ENCODE results near the gene CCDC183. TPM values are rescaled to one million over a fixed set of nuclear protein-coding genes. Genes with fewer than 3 reads are reported as not detected.
"Not testable (repeated sequence)": the region's sequence is repeated elsewhere in the genome, so short reads cannot be mapped to it uniquely, and the experiment has no call there.

CCDC183 gene
- total RNA-seq, 1 experiment from 2014 or later, result not detected

DNA sequence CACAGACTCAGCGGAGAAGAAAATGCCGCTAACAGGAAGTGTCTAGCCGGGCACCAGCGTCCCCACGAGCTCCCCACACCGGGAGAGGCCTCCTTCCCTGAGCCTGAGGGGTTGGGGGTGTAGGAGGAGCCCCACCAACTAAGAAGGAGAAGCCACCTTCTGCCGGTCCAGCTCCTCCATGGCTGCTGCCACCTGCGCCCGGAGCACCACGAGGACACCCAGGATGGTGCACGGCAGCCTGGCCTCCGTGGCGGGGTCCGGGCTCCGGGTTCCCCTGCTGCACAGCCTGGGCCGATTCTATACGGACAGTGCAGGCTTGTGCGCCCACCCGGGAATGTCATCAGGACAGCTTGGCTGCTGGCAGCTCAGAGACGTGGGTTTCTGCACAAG is 38.4 kb upstream of the CCDC183 start:
- H3K9me3 ChIP-seq (ENCODE audit: low read length), result no peaks in the 10 kb centered on the region; the same call in 1 of the 2 replicates
- H3K4me1 ChIP-seq (ENCODE audit: low read length), result no peaks in the 10 kb centered on the region
- H3K4me3 ChIP-seq (ENCODE audit: low read length), result no peak overlapping the region
- no peaks in the 10 kb centered on the region for H3K36me3 ChIP-seq (ENCODE audit: insufficient read depth, low read length)
- no peaks in the 10 kb centered on the region for H4K20me1 ChIP-seq (ENCODE audit: insufficient read depth, low read depth, low read length)
- H3K27me3 ChIP-seq (ENCODE audit: low read length), result no peaks in the 10 kb centered on the region
- no peak overlapping the region for H3K4me2 ChIP-seq (ENCODE audit: low read depth, low read length, poor library complexity, severe bottlenecking)
- no peak for DNase-seq
- H3K79me2 ChIP-seq (ENCODE audit: low read length), result no peaks in the 10 kb centered on the region
- H2AFZ ChIP-seq (ENCODE audit: low read length), result no peak overlapping the region
- H3K9ac ChIP-seq (ENCODE audit: low read length), result no peak overlapping the region
- H3K27ac ChIP-seq (ENCODE audit: low read length), result no peak overlapping the region
- no peaks in the 10 kb centered on the region for H3K9me2 ChIP-seq (replicated peaks; ENCODE audit: insufficient read depth, low read length)

DNA sequence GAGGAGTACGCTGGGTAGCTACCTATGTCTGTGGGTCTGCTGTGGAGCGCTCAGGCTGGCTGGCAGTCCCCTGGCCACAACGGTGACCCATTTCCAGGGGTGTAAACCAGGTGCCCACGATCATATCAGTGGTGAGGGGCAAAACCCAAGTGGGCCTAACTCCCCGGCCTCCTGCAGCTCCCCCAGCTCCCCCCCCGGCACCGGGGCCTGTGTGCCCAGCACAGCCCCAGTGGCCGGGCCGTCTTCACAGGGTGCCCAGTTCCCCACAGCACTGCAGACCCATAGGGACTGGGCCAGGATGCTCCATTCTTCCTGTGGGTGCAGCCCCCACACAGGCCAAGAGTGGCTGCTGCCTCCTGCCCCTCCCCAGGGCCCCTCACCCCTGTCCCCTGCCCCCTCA is 37.1 kb upstream of the CCDC183 start:
- no peak overlapping the region for H3K4me2 ChIP-seq (ENCODE audit: low read depth, low read length, poor library complexity, severe bottlenecking)
- H3K4me3 ChIP-seq (ENCODE audit: low read length), result no peak overlapping the region
- no peak overlapping the region for H3K9ac ChIP-seq (ENCODE audit: low read length)
- H2AFZ ChIP-seq (ENCODE audit: low read length), result no peak overlapping the region
- no peaks in the 10 kb centered on the region for H3K27me3 ChIP-seq (ENCODE audit: low read length)
- no peaks in the 10 kb centered on the region for H3K79me2 ChIP-seq (ENCODE audit: low read length)
- H3K9me3 ChIP-seq (ENCODE audit: low read length), result no peaks in the 10 kb centered on the region
- no peak overlapping the region for H3K27ac ChIP-seq (ENCODE audit: low read length)
- DNase-seq, result no peak
- H3K36me3 ChIP-seq (ENCODE audit: insufficient read depth, low read length), result no peaks in the 10 kb centered on the region
- H3K9me2 ChIP-seq (replicated peaks; ENCODE audit: insufficient read depth, low read length), result no peaks in the 10 kb centered on the region
- no peaks in the 10 kb centered on the region for H3K4me1 ChIP-seq (ENCODE audit: low read length)
- 0 out of 2 replicates have a peak, but pooled peaks cover 4% of the 10 kb centered on the region for H4K20me1 ChIP-seq (ENCODE audit: insufficient read depth, low read depth, low read length)

DNA sequence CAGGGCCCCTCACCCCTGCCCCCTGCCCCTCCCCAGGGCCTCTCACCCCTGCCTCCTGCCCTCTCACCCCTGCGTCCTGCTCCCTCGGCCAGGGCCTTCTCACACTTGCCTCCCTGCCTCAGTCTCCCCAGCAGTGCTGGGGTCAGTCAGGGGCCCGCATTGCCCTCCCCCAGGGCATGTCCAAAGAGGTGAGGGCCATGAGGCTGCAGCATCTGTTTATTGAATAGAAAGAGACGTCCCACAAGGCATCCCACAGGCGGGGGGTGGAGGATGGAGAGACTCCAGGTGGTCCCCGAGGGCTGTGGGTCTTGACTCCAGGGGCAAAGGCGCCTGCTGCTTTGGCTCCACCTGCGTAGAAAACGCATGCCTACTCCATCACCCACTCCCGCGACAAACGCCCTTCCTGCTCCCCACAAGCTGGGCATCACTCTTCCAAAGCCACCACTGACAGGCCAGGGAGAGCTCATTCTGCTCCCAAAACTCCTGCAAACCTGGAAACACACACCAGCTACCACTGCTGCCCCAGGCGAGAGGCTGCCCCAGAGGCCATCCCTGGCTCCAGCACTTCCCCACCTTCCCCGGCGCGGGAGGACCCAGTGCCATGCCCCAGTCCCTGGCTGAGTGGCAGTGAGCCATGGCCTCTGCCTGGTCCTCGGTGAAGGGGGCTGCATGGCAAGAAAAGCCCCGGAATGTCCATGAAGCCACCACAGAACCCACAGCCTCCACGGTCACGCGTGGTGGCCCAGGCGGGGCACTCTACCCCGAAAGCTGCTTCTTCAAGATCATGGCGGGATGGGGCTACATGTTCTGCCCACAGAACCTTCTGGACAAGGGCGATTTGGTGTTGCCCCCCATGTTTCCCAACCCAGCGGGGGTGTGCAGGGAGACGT is 36.5 kb upstream of the CCDC183 start:
- Histone ChIP-seq H3K4me1 (ENCODE audit: low read length) (no peaks in the 10 kb centered on the region), H3K79me2 (ENCODE audit: low read length) (no peaks in the 10 kb centered on the region), H3K9ac (ENCODE audit: low read length) (no peak overlapping the region), H3K36me3 (ENCODE audit: insufficient read depth, low read length) (no peaks in the 10 kb centered on the region), H3K4me3 (ENCODE audit: low read length) (no peak overlapping the region), H3K27ac (ENCODE audit: low read length) (no peak overlapping the region), H3K9me3 (ENCODE audit: low read length) (no peaks in the 10 kb centered on the region), H2AFZ (ENCODE audit: low read length) (no peak overlapping the region), H3K27me3 (ENCODE audit: low read length) (no peaks in the 10 kb centered on the region), H4K20me1 (ENCODE audit: insufficient read depth, low read depth, low read length) (0 out of 2 replicates have a peak, but pooled peaks cover 4% of the 10 kb centered on the region), H3K4me2 (ENCODE audit: low read depth, low read length, poor library complexity, severe bottlenecking) (no peak overlapping the region), H3K9me2 (replicated peaks; ENCODE audit: insufficient read depth, low read length) (no peaks in the 10 kb centered on the region)
- DNase-seq, result no peak

DNA sequence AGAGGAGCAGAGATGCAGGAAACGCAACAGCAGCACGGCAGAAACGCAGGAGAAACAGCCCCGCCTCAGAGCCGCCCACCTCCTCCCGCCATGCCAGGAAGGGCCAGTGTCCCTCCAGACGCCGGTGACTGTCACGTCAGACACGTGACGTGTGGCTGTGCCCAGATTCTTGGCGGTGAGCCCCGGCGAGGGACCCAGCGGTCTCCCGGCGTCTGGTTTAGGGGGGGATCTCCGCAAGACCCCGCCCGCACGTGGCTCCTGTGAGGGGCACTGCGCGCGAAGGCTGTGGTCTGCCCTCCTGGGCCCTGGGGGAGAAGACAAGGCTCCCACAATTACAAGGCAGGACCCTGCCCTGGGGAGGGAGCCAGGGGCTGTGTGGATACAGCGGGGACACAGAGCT is 35.7 kb upstream of the CCDC183 start:
- no peak overlapping the region for H3K4me3 ChIP-seq (ENCODE audit: low read length)
- no peak for DNase-seq
- peaks cover 3% of the 10 kb centered on the region for H3K4me1 ChIP-seq (ENCODE audit: low read length)
- H3K36me3 ChIP-seq (ENCODE audit: insufficient read depth, low read length), result no peaks in the 10 kb centered on the region
- H3K9me3 ChIP-seq (ENCODE audit: low read length), result no peaks in the 10 kb centered on the region
- no peak overlapping the region for H2AFZ ChIP-seq (ENCODE audit: low read length)
- 0 out of 2 replicates have a peak, but pooled peaks cover 4% of the 10 kb centered on the region for H4K20me1 ChIP-seq (ENCODE audit: insufficient read depth, low read depth, low read length)
- no peak overlapping the region for H3K27ac ChIP-seq (ENCODE audit: low read length)
- no peaks in the 10 kb centered on the region for H3K9me2 ChIP-seq (replicated peaks; ENCODE audit: insufficient read depth, low read length)
- H3K4me2 ChIP-seq (ENCODE audit: low read depth, low read length, poor library complexity, severe bottlenecking), result no peak overlapping the region
- H3K27me3 ChIP-seq (ENCODE audit: low read length), result no peaks in the 10 kb centered on the region
- no peaks in the 10 kb centered on the region for H3K79me2 ChIP-seq (ENCODE audit: low read length)
- no peak overlapping the region for H3K9ac ChIP-seq (ENCODE audit: low read length)

DNA sequence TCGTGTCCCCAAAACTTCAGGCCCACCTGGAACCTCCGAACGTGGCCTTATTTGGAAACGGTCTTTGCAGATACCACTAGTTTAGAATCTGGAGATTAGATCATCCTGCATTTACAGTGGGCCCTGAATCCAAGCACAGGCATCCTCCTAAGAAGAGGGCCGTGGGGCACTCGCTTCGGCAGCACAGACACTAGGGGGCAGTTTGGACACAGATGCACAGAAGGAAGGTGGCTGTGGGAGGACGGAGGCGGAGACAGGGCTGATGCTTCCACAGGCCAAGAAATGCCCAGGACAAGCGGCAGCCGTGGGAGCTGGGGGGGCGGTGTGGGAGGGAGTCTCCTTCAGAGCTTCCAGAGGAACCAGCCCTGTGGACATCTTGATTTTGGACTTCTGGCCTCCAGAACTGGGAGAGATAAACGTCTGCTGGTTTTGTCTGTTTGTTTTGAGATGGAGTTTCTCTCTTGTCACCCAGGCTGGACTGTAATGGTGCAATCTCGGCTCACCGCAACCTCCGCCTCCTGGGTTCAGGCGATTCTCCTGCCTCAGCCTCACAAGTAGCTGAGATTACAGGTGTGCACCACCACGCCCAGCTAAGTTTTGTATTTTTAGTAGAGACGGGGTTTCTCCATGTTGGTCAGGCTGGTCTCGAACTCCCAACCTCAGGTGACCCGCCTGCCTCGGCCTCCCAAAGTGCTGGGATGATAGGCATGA is 35.1 kb upstream of the CCDC183 start:
- H3K27me3 ChIP-seq (ENCODE audit: low read length); H3K9me3 ChIP-seq (ENCODE audit: low read length); H3K4me2 ChIP-seq (ENCODE audit: low read depth, low read length, poor library complexity, severe bottlenecking); H3K4me3 ChIP-seq (ENCODE audit: low read length); H3K79me2 ChIP-seq (ENCODE audit: low read length); H2AFZ ChIP-seq (ENCODE audit: low read length); H3K36me3 ChIP-seq (ENCODE audit: insufficient read depth, low read length); H3K27ac ChIP-seq (ENCODE audit: low read length); H3K4me1 ChIP-seq (ENCODE audit: low read length); H3K9ac ChIP-seq (ENCODE audit: low read length); H3K9me2 ChIP-seq (replicated peaks; ENCODE audit: insufficient read depth, low read length); H4K20me1 ChIP-seq (ENCODE audit: insufficient read depth, low read depth, low read length): not testable (repeated sequence)
- DNase-seq, result peak; percentile 79

DNA sequence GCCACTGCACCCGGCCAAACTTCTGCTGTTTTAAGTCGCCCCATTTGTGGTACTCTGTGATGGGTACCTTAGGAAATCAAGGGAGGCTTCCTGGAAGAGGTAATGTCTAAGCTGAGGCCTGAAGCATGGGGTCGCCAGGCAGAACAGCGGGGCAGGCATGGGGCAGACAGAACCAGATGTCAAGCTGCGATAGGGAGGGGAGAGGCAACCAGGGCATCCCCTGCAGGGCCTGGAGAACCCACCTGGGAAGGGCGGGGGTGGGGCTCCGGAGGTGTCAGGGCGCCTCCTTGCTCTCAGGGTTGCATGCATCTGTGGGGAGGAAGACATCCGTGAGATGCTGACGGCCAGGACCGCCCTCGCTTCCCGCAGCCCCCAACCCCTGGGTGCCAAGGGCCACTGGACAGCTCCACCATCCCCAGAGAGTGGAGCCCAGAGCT is 34.6 kb upstream of the CCDC183 start:
- H3K4me1 ChIP-seq (ENCODE audit: low read length), result peaks cover 10% of the 10 kb centered on the region
- 0 out of 2 replicates have a peak, but pooled peaks cover 4% of the 10 kb centered on the region for H4K20me1 ChIP-seq (ENCODE audit: insufficient read depth, low read depth, low read length)
- no peak overlapping the region for H2AFZ ChIP-seq (ENCODE audit: low read length)
- no peak overlapping the region for H3K4me3 ChIP-seq (ENCODE audit: low read length)
- no peaks in the 10 kb centered on the region for H3K27me3 ChIP-seq (ENCODE audit: low read length)
- no peak overlapping the region for H3K27ac ChIP-seq (ENCODE audit: low read length)
- no peaks in the 10 kb centered on the region for H3K79me2 ChIP-seq (ENCODE audit: low read length)
- no peaks in the 10 kb centered on the region for H3K9me3 ChIP-seq (ENCODE audit: low read length)
- H3K9ac ChIP-seq (ENCODE audit: low read length), result no peak overlapping the region
- no peak for DNase-seq
- no peaks in the 10 kb centered on the region for H3K9me2 ChIP-seq (replicated peaks; ENCODE audit: insufficient read depth, low read length)
- no peaks in the 10 kb centered on the region for H3K36me3 ChIP-seq (ENCODE audit: insufficient read depth, low read length)
- H3K4me2 ChIP-seq (ENCODE audit: low read depth, low read length, poor library complexity, severe bottlenecking), result no peak overlapping the region

DNA sequence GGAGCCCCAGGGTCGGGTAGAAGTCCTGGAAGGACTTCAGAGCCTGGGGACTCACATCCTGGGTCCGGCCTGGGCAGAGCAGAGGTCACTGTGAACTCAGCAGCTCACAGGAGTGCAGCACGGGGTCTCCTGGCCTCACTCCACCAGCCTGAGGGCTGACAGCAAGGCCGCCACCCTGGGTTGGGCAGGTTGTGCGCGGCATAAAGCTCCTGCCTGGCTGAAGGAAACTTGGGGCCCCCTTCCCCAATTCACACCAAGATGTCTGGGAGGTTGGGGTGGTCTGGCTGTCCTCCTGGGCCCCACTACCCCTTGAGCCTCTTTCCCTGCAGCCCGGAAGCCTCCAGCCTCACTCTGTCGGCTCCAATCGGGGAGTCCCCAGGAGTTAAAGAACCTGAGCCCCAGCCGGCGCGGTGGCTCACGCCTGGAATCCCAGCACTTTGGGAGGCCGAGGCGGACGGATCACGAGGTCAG is 33.9 kb upstream of the CCDC183 start:
- no peaks in the 10 kb centered on the region for H3K27me3 ChIP-seq (ENCODE audit: low read length)
- no peak overlapping the region for H2AFZ ChIP-seq (ENCODE audit: low read length)
- H3K4me3 ChIP-seq (ENCODE audit: low read length), result no peak overlapping the region
- H3K4me2 ChIP-seq (ENCODE audit: low read depth, low read length, poor library complexity, severe bottlenecking), result no peak overlapping the region
- H4K20me1 ChIP-seq (ENCODE audit: insufficient read depth, low read depth, low read length), result 0 out of 2 replicates have a peak, but pooled peaks cover 4% of the 10 kb centered on the region
- no peaks in the 10 kb centered on the region for H3K9me3 ChIP-seq (ENCODE audit: low read length)
- no peak overlapping the region for H3K9ac ChIP-seq (ENCODE audit: low read length)
- no peak overlapping the region for H3K27ac ChIP-seq (ENCODE audit: low read length)
- H3K9me2 ChIP-seq (replicated peaks; ENCODE audit: insufficient read depth, low read length), result no peaks in the 10 kb centered on the region
- DNase-seq, result no peak
- H3K79me2 ChIP-seq (ENCODE audit: low read length), result no peaks in the 10 kb centered on the region
- no peaks in the 10 kb centered on the region for H3K36me3 ChIP-seq (ENCODE audit: insufficient read depth, low read length)
- peaks cover 16% of the 10 kb centered on the region for H3K4me1 ChIP-seq (ENCODE audit: low read length)

DNA sequence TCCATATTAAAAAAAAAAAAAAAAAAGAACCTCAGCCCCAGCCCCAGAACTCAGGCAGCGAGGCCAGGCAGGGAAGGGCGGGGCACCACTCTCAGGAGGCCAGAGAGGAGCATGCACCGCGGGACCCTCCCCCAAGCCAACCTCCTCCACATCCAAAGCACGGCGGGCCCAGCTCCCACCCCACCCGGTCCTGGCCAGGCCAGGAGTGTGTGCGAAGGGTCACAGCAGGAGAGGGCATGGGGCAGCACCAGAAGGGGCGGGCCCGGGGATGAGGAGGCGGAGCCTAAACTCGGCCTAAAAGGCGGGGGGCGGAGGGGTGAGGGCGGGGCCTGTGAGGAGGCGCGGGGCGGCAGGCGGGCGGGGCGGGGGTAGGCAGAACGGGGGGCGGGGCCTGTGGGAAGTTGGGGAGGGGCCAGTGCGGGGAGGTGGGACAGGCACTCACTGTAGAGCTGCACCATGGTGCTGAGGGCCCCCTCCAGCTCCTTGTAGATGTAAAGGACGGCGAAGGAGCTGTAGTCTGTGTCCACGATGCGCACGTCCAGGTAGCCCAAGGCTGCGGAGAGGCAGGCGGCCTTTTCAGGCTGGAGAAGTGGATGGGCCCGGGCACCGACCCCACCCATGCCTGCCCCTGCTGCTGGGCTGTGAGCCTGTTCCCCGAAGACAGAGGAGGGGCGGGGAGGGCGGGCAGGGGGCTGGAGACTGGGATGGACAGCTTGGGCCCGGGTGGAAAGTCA is 33.1 kb upstream of the CCDC183 start:
- Histone ChIP-seq H3K79me2 (ENCODE audit: low read length) (no peaks in the 10 kb centered on the region), H3K27me3 (ENCODE audit: low read length) (no peaks in the 10 kb centered on the region), H3K4me3 (ENCODE audit: low read length) (no peak overlapping the region), H3K27ac (ENCODE audit: low read length) (no peak overlapping the region), H3K9me2 (replicated peaks; ENCODE audit: insufficient read depth, low read length) (no peaks in the 10 kb centered on the region), H3K4me2 (ENCODE audit: low read depth, low read length, poor library complexity, severe bottlenecking) (no peak overlapping the region), H3K9me3 (ENCODE audit: low read length) (no peaks in the 10 kb centered on the region), H2AFZ (ENCODE audit: low read length) (no peak overlapping the region), H3K9ac (ENCODE audit: low read length) (no peak overlapping the region), H3K4me1 (ENCODE audit: low read length) (peaks cover 20% of the 10 kb centered on the region), H4K20me1 (ENCODE audit: insufficient read depth, low read depth, low read length) (0 out of 2 replicates have a peak, but pooled peaks cover 4% of the 10 kb centered on the region), H3K36me3 (ENCODE audit: insufficient read depth, low read length) (no peaks in the 10 kb centered on the region)
- DNase-seq, result peak; percentile 92
